ENCODE measurements around the gene EZR. TPM values are rescaled to one million over a fixed set of nuclear protein-coding genes. Genes with fewer than 3 reads are reported as not detected.
A peak's percentile ranks its signal among the peaks of the same experiment; 100 is the strongest.

Gene EZR
- total and polyA plus RNA-seq, 9 of the 15 experiments (the other 6 are each of a cell fraction or from before 2014, with no cell fraction given) = 36.5 to 162 (median 104) TPM

GRCh38 chr6:158819213-158819976 lies at the start of gene EZR (continued):
- TF ChIP-seq MGA (IDR thresholded peaks at IDR 0.05) (peak; percentile 100), ZNF398 (CRISPR knock-in tag; IDR thresholded peaks at IDR 0.05) (no peak), ZFX (CRISPR knock-in tag; IDR thresholded peaks at IDR 0.05) (peak; percentile 98), RREB1 (CRISPR knock-in tag; IDR thresholded peaks at IDR 0.05) (peak; percentile 78; the same call in 1 of the 2 replicates), NFRKB (IDR thresholded peaks at IDR 0.05; ENCODE audit: low read depth) (peak; percentile 97)
